Keratinocyte (primary cell): ENCODE results near the gene NCL. TPM values are rescaled to one million over a fixed set of nuclear protein-coding genes. Genes with fewer than 3 reads are reported as not detected.

ENCODE experiments used
- DNase-seq: peaks from one replicate; pipeline ENCODE4 v3.0.0-alpha.2; 2011; ENCODE audit warnings: low read depth, missing footprints, low spot score
- FAIRE-seq: peaks from 2 replicates; lab custom pipeline; 2011; peaks lifted over from hg19 to GRCh38; lab: Jason Lieb, UNC
- H2AFZ ChIP-seq: 2 replicates; pipeline ENCODE4 v1.6.0; 2012; ENCODE audit warnings: low read length, control low read depth, inconsistent platforms; ENCODE audit not compliant: control insufficient read depth
- H3K27ac ChIP-seq: 2 replicates; pipeline ENCODE4 v1.5.1; 2011; ENCODE audit warnings: low read length; ENCODE audit not compliant: control insufficient read depth, insufficient read depth
- H3K27me3 ChIP-seq: 3 replicates; pipeline ENCODE4 v1.6.0; 2011; ENCODE audit warnings: low read length; ENCODE audit not compliant: control insufficient read depth, insufficient read depth; ENCODE audit errors: extremely low read depth
- H3K36me3 ChIP-seq, 2 experiments: 2 replicates in 1 of 2; 3 replicates in 1 of 2; pipeline ENCODE4 v1.5.1; 2011; ENCODE audit warnings: low read length in 2 of 2, mild to moderate bottlenecking in 1 of 2; ENCODE audit not compliant: control insufficient read depth in 2 of 2, insufficient read depth in 2 of 2; ENCODE audit errors: extremely low read depth in 1 of 2
- H3K4me1 ChIP-seq: 3 replicates; pipeline ENCODE4 v1.5.1; 2011; ENCODE audit warnings: low read length; ENCODE audit not compliant: control insufficient read depth, insufficient read depth; ENCODE audit errors: extremely low read depth
- H3K4me2 ChIP-seq: 3 replicates; pipeline ENCODE4 v1.6.0; 2011; ENCODE audit warnings: low read depth, low read length; ENCODE audit not compliant: control insufficient read depth, insufficient read depth; ENCODE audit errors: extremely low read depth
- H3K4me3 ChIP-seq, 3 experiments: fragments of 200-600 bp in 1 of 3; sonication (generic) in 1 of 3; 2 replicates in 2 of 3; 3 replicates in 1 of 3; pipeline ENCODE4 v1.5.1; 2011 to 2016; ENCODE audit warnings: low read length in 3 of 3, mild to moderate bottlenecking in 3 of 3, control low read depth in 2 of 3, inconsistent platforms in 1 of 3, low read depth in 1 of 3, mixed read lengths in 1 of 3, mixed run types in 1 of 3, moderate library complexity in 1 of 3; ENCODE audit not compliant: control insufficient read depth in 2 of 3, insufficient read depth in 2 of 3; ENCODE audit errors: extremely low read depth in 1 of 3
- H3K79me2 ChIP-seq: 2 replicates; pipeline ENCODE4 v1.6.0; 2012; ENCODE audit warnings: low read length; ENCODE audit not compliant: control insufficient read depth, insufficient read depth
- H3K9ac ChIP-seq: 3 replicates; pipeline ENCODE4 v1.6.0; 2011; ENCODE audit warnings: low read length; ENCODE audit not compliant: control insufficient read depth, insufficient read depth; ENCODE audit errors: extremely low read depth
- H3K9me1 ChIP-seq: 3 replicates; pipeline ENCODE4 v1.6.0; 2011; ENCODE audit warnings: low read length; ENCODE audit not compliant: control insufficient read depth, insufficient read depth; ENCODE audit errors: extremely low read depth
- H3K9me3 ChIP-seq: 2 replicates; pipeline ENCODE4 v1.5.1; 2012; ENCODE audit warnings: low read depth, low read length; ENCODE audit not compliant: control insufficient read depth
- H4K20me1 ChIP-seq: 3 replicates; pipeline ENCODE4 v1.6.0; 2011; ENCODE audit warnings: low read length; ENCODE audit not compliant: control insufficient read depth, insufficient read depth; ENCODE audit errors: extremely low read depth
- EZH2 ChIP-seq: IDR thresholded peaks from one replicate; pipeline ENCODE4 v1.6.1; 2012; ENCODE audit warnings: inconsistent platforms, mild to moderate bottlenecking, low read length, moderate library complexity
- dilution Hi-C: fragments of 300-500 bp; cut with MboI; formaldehyde crosslinking; loops from one replicate; pipeline ENCODE4 v1.7.0; 2020; ENCODE audit warnings: low sequenced_read_pairs; ENCODE audit not compliant: extremely low pct_ligation_motif_present
- polyA plus RNA-seq, 5 experiments: library from polyadenylated mRNA; depleted of rRNA in 3 of 5; stranded (reverse) in 3 of 5; stranded (forward) in 1 of 5; unstranded in 1 of 5; fragments of >200 nt; gene quantifications; 1 replicate in 1 of 5; 2 replicates in 3 of 5; 3 replicates in 1 of 5; pipeline versions ENCODE4 v1.2.1 to v1.2.3, GENCODE V29; 2011 to 2012; ENCODE audit warnings: missing spikeins in 2 of 5, low read depth in 1 of 5, low replicate concordance in 1 of 5
- TF ChIP-seq, protein P1 (sequence below), 3 experiments: IDR thresholded peaks in 1 of 3; conservative IDR thresholded peaks in 1 of 3; optimal IDR thresholded peaks in 1 of 3; 2 replicates in 2 of 3; 3 replicates in 1 of 3; pipeline versions ENCODE3 to v1.5.1; 2011; ENCODE audit warnings: low read length in 3 of 3, mild to moderate bottlenecking in 3 of 3, moderate library complexity in 2 of 3, control low read depth in 1 of 3, inconsistent platforms in 1 of 3; ENCODE audit not compliant: insufficient read depth in 2 of 3; ENCODE audit errors: extremely low read depth in 1 of 3

NCL gene
- polyA plus RNA-seq, 1 donor (not counting 4 experiments of a cell fraction or from before 2014, with no cell fraction given), result 247 TPM

GRCh38 chr2:231413456-231413855, 50.8 kb downstream of the NCL start:
- TF ChIP-seq EZH2, result no peak
- TF ChIP-seq, protein P1, sequence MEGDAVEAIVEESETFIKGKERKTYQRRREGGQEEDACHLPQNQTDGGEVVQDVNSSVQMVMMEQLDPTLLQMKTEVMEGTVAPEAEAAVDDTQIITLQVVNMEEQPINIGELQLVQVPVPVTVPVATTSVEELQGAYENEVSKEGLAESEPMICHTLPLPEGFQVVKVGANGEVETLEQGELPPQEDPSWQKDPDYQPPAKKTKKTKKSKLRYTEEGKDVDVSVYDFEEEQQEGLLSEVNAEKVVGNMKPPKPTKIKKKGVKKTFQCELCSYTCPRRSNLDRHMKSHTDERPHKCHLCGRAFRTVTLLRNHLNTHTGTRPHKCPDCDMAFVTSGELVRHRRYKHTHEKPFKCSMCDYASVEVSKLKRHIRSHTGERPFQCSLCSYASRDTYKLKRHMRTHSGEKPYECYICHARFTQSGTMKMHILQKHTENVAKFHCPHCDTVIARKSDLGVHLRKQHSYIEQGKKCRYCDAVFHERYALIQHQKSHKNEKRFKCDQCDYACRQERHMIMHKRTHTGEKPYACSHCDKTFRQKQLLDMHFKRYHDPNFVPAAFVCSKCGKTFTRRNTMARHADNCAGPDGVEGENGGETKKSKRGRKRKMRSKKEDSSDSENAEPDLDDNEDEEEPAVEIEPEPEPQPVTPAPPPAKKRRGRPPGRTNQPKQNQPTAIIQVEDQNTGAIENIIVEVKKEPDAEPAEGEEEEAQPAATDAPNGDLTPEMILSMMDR (optimal IDR thresholded peaks at IDR 0.05 in 1 of 3, IDR thresholded peaks at IDR 0.05 in 1 of 3, conservative IDR thresholded peaks at IDR 0.05 in 1 of 3; ENCODE audit: extremely low read depth in 1 of 3, insufficient read depth in 2 of 3, low read length in 3 of 3), result no peak
- FAIRE-seq (no peak), DNase-seq (no peak)
- H3K9me3 ChIP-seq, result no peaks in the 10 kb centered on the region
- H3K4me1 ChIP-seq, result no peaks in the 10 kb centered on the region
- H3K9me1 ChIP-seq, result no peaks in the 10 kb centered on the region
- dilution Hi-C loops, result no loop called here
- no peaks in the 10 kb centered on the region for H3K79me2 ChIP-seq
- H3K4me3 ChIP-seq, result no peak overlapping the region
- H4K20me1 ChIP-seq, result no peaks in the 10 kb centered on the region
- H3K27ac ChIP-seq, result no peak overlapping the region
- no peak overlapping the region for H2AFZ ChIP-seq
- H3K4me2 ChIP-seq, result no peak overlapping the region
- H3K27me3 ChIP-seq, result no peaks in the 10 kb centered on the region
- H3K36me3 ChIP-seq, result no peaks in the 10 kb centered on the region
- no peak overlapping the region for H3K9ac ChIP-seq

GRCh38 chr2:231412618-231412963, 51.7 kb downstream of the NCL start:
- H3K36me3 ChIP-seq, result no peaks in the 10 kb centered on the region
- H3K9me3 ChIP-seq, result no peaks in the 10 kb centered on the region
- no peaks in the 10 kb centered on the region for H3K79me2 ChIP-seq
- dilution Hi-C loops, result no loop called here
- DNase-seq (no peak), FAIRE-seq (no peak)
- H3K9ac ChIP-seq, result peak overlapping the region; percentile 79
- TF ChIP-seq EZH2, result no peak
- TF ChIP-seq, protein P1 (optimal IDR thresholded peaks at IDR 0.05 in 1 of 3, IDR thresholded peaks at IDR 0.05 in 1 of 3, conservative IDR thresholded peaks at IDR 0.05 in 1 of 3; ENCODE audit: extremely low read depth in 1 of 3, insufficient read depth in 2 of 3, low read length in 3 of 3), result no peak
- H3K9me1 ChIP-seq, result no peaks in the 10 kb centered on the region
- no peaks in the 10 kb centered on the region for H3K27me3 ChIP-seq
- no peaks in the 10 kb centered on the region for H3K4me1 ChIP-seq
- H3K27ac ChIP-seq, result no peak overlapping the region
- H3K4me2 ChIP-seq, result peak overlapping the region; percentile 89
- peak overlapping the region; percentile 52 to 78 (median 69) for H3K4me3 ChIP-seq
- no peaks in the 10 kb centered on the region for H4K20me1 ChIP-seq
- peak overlapping the region; percentile 89 for H2AFZ ChIP-seq
